A549 treated with CpdA at 1 μM for 4 hours (cell line): Measurements from ENCODE around the gene ZNF723. TPM values are rescaled to one million over a fixed set of nuclear protein-coding genes. Genes with fewer than 3 reads are reported as not detected.

Experiments
- total RNA-seq: library from RNA; stranded (reverse); fragments of 200-300 nt; extraction: Qiagen RNA extraction; gene quantifications from 5 replicates; pipeline ENCODE4 v1.2.3, GENCODE V29; 2022; ENCODE audit warnings: low read depth

The ZNF723 gene
- not detected in 5 replicates for total RNA-seq

GRCh38 chr19:22832031-22832762 is at the start of gene ZNF723:
TSS of gene ZNF723 (plus strand) at chr19:22832291. CDS start at chr19:22832380, 89 bp downstream.

DNA sequence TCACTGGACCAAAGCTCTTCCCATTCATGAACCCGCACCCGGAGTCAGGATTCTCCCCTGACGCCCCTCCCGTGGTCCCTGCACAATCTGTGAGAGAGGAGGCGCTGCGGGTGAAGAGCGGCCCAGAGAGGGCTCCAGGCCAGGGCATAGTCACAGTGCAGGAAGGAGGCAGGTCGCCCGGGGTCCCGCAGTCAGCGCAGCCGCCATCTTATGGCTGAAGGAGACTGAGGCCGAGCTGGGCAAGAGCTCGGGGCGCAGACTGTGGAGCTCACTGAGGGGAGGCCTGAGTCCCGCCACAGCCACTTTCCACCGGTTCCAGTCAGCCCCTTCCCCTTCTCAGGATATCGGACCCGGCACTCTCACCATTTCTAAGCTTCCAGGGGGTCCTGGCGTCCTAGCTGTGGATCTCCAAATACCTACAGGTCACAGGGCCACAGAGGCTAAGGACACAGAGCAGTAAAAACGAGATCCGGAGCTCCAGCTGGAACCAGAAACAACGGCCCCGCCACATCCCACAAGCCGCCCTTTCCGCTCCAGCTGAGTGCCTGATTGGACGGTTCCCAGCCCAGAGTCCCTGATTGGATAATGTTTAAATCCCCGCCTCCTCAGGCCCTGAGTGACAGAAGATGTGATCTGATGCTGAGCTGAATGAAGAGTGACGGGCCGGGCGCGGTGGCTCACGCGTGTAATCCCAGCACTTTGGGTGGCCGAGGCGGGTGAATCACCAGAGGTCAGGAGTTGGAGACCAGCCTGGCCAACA is 48.3 kb upstream of the ZNF723 start, which contains the start of gene ZNF99:
Gene ZNF99 (minus strand): TSS at position 501 of the 760 bp plus-strand sequence. CDS start 135 bp downstream, at position 366.

Other genes starting within 250 kb of the ZNF723 start
- not detected in 5 replicates for gene ZNF492, start 198.0 kb upstream of the ZNF723 start, total RNA-seq
- gene ZNF99, start 48.1 kb upstream of the ZNF723 start, total RNA-seq: not detected in 5 replicates
- gene ZNF728, start 170.9 kb downstream of the ZNF723 start, total RNA-seq: not detected in 5 replicates